OCI-LY7 (cell line): ENCODE measurements around the gene LOX. TPM values are rescaled to one million over a fixed set of nuclear protein-coding genes. Genes with fewer than 3 reads are reported as not detected.
"Not testable (repeated sequence)": the region's sequence is repeated elsewhere in the genome, so short reads cannot be mapped to it uniquely, and the experiment has no call there.

ENCODE experiments used
- BruUV-seq: library from RNA; stranded (reverse); fragments of 400-500 nt; replicated peaks from 2 replicates; lab custom pipeline; 2021; lab: Mats Ljungman, UMichigan
- CTCF ChIA-PET: fragments of 300-600 bp; sonication (Branson Sonifier 250); formaldehyde crosslinking; loops from one replicate; lab custom pipeline; 2022; ENCODE audit warnings: antibody characterized with exemption; ENCODE audit not compliant: unreplicated experiment; lab: Charles Lee
- POLR2A ChIA-PET: fragments of 300-600 bp; sonication (Branson Sonifier 250); formaldehyde crosslinking; loops from one replicate; lab custom pipeline; 2022; ENCODE audit warnings: antibody characterized with exemption; lab: Charles Lee
- DNase-seq: peaks from one replicate; pipeline ENCODE4 v3.0.0-alpha.2; 2015; ENCODE audit warnings: low spot score
- H2AFZ ChIP-seq: fragments of 200-600 bp; sonication (generic), shearing (Covaris generic); 2 replicates; pipeline ENCODE4 v1.6.1; 2014; ENCODE audit warnings: mild to moderate bottlenecking, antibody characterized with exemption, low read length, moderate library complexity
- H3K27ac ChIP-seq: fragments of 200-600 bp; sonication (generic); 2 replicates; pipeline ENCODE4 v1.5.1; 2014; ENCODE audit warnings: mixed run types, low read depth, mild to moderate bottlenecking, moderate library complexity, low read length, inconsistent platforms; ENCODE audit not compliant: poor library complexity, severe bottlenecking
- H3K36me3 ChIP-seq: fragments of 200-600 bp; sonication (generic); 2 replicates; pipeline ENCODE4 v1.6.1; 2014; ENCODE audit warnings: mild to moderate bottlenecking, antibody characterized with exemption, low read length, moderate library complexity, mixed read lengths; ENCODE audit not compliant: insufficient read depth
- H3K4me1 ChIP-seq: fragments of 200-600 bp; sonication (generic); 2 replicates; pipeline ENCODE4 v1.5.1; 2014; ENCODE audit warnings: mild to moderate bottlenecking, low read length; ENCODE audit not compliant: insufficient read depth, poor library complexity, severe bottlenecking
- H3K4me2 ChIP-seq: fragments of 200-600 bp; sonication (generic); 2 replicates; pipeline ENCODE4 v1.6.1; 2014; ENCODE audit warnings: mild to moderate bottlenecking, low read length
- H3K4me3 ChIP-seq: fragments of 200-600 bp; sonication (generic); 2 replicates; pipeline ENCODE4 v1.5.1; 2014; ENCODE audit warnings: mild to moderate bottlenecking, low read depth, low read length; ENCODE audit not compliant: poor library complexity, severe bottlenecking
- H3K79me2 ChIP-seq: fragments of 200-600 bp; sonication (generic); 2 replicates; pipeline ENCODE4 v1.6.1; 2016; ENCODE audit warnings: low read depth, mild to moderate bottlenecking, low read length, moderate library complexity, mixed read lengths; ENCODE audit not compliant: insufficient read depth
- H3K9me2 ChIP-seq: fragments of 200-600 bp; sonication (generic); 2 replicates; pipeline ENCODE4 v1.6.1; 2016; ENCODE audit warnings: mild to moderate bottlenecking, low read length, mixed read lengths; ENCODE audit not compliant: insufficient read depth
- H3K9me3 ChIP-seq: fragments of 200-600 bp; sonication (generic); 2 replicates; pipeline ENCODE4 v1.6.1; 2014; ENCODE audit warnings: mild to moderate bottlenecking, mixed run types, low read length, mixed read lengths
- H4K20me1 ChIP-seq: fragments of 200-600 bp; sonication (generic); 2 replicates; pipeline ENCODE4 v1.6.1; 2014; ENCODE audit warnings: mild to moderate bottlenecking, antibody characterized with exemption, low read length, moderate library complexity, mixed read lengths; ENCODE audit not compliant: insufficient read depth
- CTCF ChIP-seq: fragments of 200-600 bp; sonication (generic); conservative IDR thresholded peaks from 2 replicates; pipeline ENCODE4 v1.5.1; 2014; ENCODE audit warnings: mild to moderate bottlenecking, antibody characterized with exemption, low read length, moderate library complexity, mixed read lengths
- EZH2phosphoT487 ChIP-seq: fragments of 200-600 bp; sonication (generic); IDR thresholded peaks from 2 replicates; pipeline ENCODE4 v1.6.1; 2018; ENCODE audit warnings: low read depth, borderline replicate concordance, mild to moderate bottlenecking, mixed run types, antibody characterized with exemption, low read length, moderate library complexity, mixed read lengths
- intact Hi-C: fragments of 100-400 bp; cut with micrococcal nuclease; formaldehyde crosslinking; loops from one replicate; pipeline ENCODE4 v1.10.0; 2022; ENCODE audit not compliant: unreplicated experiment
- total RNA-seq, 2 experiments: library from RNA; depleted of rRNA in 1 of 2; stranded (reverse); fragments of >200 nt in 1 of 2; shearing (Covaris generic) in 1 of 2; gene quantifications; 2 replicates each; pipeline ENCODE4 v1.2.3, GENCODE V29; 2014 to 2022

Gene LOX
- total RNA-seq, 2 experiments from 2014 or later = not detected

GRCh38 chr5:122099060-122099790, 21.2 kb upstream of the LOX start:
- Histone ChIP-seq H3K4me1 (no peaks in the 10 kb centered on the region), H3K9me2 (no peaks in the 10 kb centered on the region), H3K36me3 (no peaks in the 10 kb centered on the region), H4K20me1 (no peaks in the 10 kb centered on the region), H3K27ac (no peak overlapping the region), H3K4me2 (no peak overlapping the region), H3K79me2 (no peaks in the 10 kb centered on the region), H2AFZ (no peak overlapping the region), H3K4me3 (no peak overlapping the region), H3K9me3 (no peaks in the 10 kb centered on the region)
- intact Hi-C loops = no loop called here
- TF ChIP-seq EZH2phosphoT487 (no peak), CTCF (no peak)
- no TSS peak for BruUV-seq
- ChIA-PET CTCF (no interaction called here), POLR2A (no interaction called here)
- no peak for DNase-seq

- Histone ChIP-seq H2AFZ (no peak overlapping the region), H3K4me2 (no peak overlapping the region), H3K36me3 (no peaks in the 10 kb centered on the region), H3K27ac (no peak overlapping the region), H3K4me3 (no peak overlapping the region), H3K9me2 (no peaks in the 10 kb centered on the region), H3K4me1 (no peaks in the 10 kb centered on the region), H3K9me3 (no peaks in the 10 kb centered on the region), H3K79me2 (no peaks in the 10 kb centered on the region), H4K20me1 (no peaks in the 10 kb centered on the region)
- CTCF ChIA-PET = no interaction called here
- POLR2A ChIA-PET = interaction anchor here (0.7 to 1.1 kb wide), 2 partner anchors 11 to 12 kb away, joined by 3 to 4 read pairs; no protein-coding TSS in a partner anchor
- no TSS peak for BruUV-seq
- TF ChIP-seq EZH2phosphoT487 = no peak
- no peak for TF ChIP-seq CTCF
- intact Hi-C loops = no loop called here
- DNase-seq = no peak
Observed at GRCh38 chr5:122097391-122097790, 19.3 kb upstream of the LOX start.

GRCh38 chr5:122095158-122095557, 17.1 kb upstream of the LOX start:
- H3K36me3 ChIP-seq = no peaks in the 10 kb centered on the region
- no peaks in the 10 kb centered on the region for H3K9me2 ChIP-seq
- no peak for TF ChIP-seq EZH2phosphoT487
- TF ChIP-seq CTCF = no peak
- no peaks in the 10 kb centered on the region for H4K20me1 ChIP-seq
- no peaks in the 10 kb centered on the region for H3K9me3 ChIP-seq
- no peak overlapping the region for H3K27ac ChIP-seq
- no peak for DNase-seq
- ChIA-PET POLR2A (interaction anchor here (0.7 kb wide), 1 partner anchor 167 kb away, joined by 4 read pairs; no protein-coding TSS in a partner anchor), CTCF (no interaction called here)
- no peak overlapping the region for H3K4me2 ChIP-seq
- no peaks in the 10 kb centered on the region for H3K79me2 ChIP-seq
- intact Hi-C loops = no loop called here
- H3K4me1 ChIP-seq = no peaks in the 10 kb centered on the region
- no peak overlapping the region for H2AFZ ChIP-seq
- BruUV-seq = no TSS peak
- no peak overlapping the region for H3K4me3 ChIP-seq

GRCh38 chr5:122094251-122094650, 16.2 kb upstream of the LOX start:
- DNase-seq, CTCF ChIA-PET, intact Hi-C loops, H3K4me2 ChIP-seq, H3K27ac ChIP-seq, H3K9me2 ChIP-seq, H2AFZ ChIP-seq, H3K4me1 ChIP-seq, BruUV-seq, H3K4me3 ChIP-seq, POLR2A ChIA-PET, H3K9me3 ChIP-seq, H3K36me3 ChIP-seq, H4K20me1 ChIP-seq, H3K79me2 ChIP-seq: not testable (repeated sequence)
